ENCODE results near the gene EFNA1.

EFNA1 gene

GRCh38 chr1:155127105-155127966, at the start of gene EFNA1:
TSS of gene EFNA1 (plus strand) at chr1:155127876. CDS start at chr1:155127978, 102 bp downstream.
- peak in 1 of 2 experiments; percentile 80 for DNase-seq

GRCh38 chr1:155078469-155079209, 49.0 kb upstream of the EFNA1 start, which contains the start of gene EFNA3:
TSS of gene EFNA3 (plus strand) at chr1:155078837. CDS start at chr1:155078942, 105 bp downstream.
- peak; percentile 61 to 85 for DNase-seq

- no peak for DNase-seq
These were observed 48.5 kb upstream of the EFNA1 start for GRCh38 chr1:155079210-155079486.

- DNase-seq: no peak
These were observed 48.0 kb upstream of the EFNA1 start for GRCh38 chr1:155079487-155080311.

- DNase-seq: peak in 1 of 2 experiments; percentile 51
These were observed 47.1 kb upstream of the EFNA1 start for GRCh38 chr1:155080312-155081228.

- DNase-seq: no peak
These were observed 46.0 kb upstream of the EFNA1 start for GRCh38 chr1:155081472-155082300.

GRCh38 chr1:155082301-155083051, 45.2 kb upstream of the EFNA1 start:
- DNase-seq: no peak

- DNase-seq: no peak
These were observed 44.6 kb upstream of the EFNA1 start for GRCh38 chr1:155083052-155083541.

GRCh38 chr1:155083865-155084721, 43.6 kb upstream of the EFNA1 start:
- DNase-seq: peak; percentile 54 to 70

- peak; percentile 96 to 98 for DNase-seq
These were observed 42.8 kb upstream of the EFNA1 start for GRCh38 chr1:155084722-155085503.

GRCh38 chr1:155085504-155086127, 42.1 kb upstream of the EFNA1 start:
- DNase-seq: peak; percentile 46 to 59

- DNase-seq: peak; percentile 34 to 64
These were observed 41.4 kb upstream of the EFNA1 start for GRCh38 chr1:155086128-155086741.

- no peak for DNase-seq
These were observed 40.7 kb upstream of the EFNA1 start for GRCh38 chr1:155086856-155087535.

GRCh38 chr1:155091071-155092051, 36.3 kb upstream of the EFNA1 start:
- peak; percentile 51 to 91 for DNase-seq

- no peak for DNase-seq
These were observed 35.5 kb upstream of the EFNA1 start for GRCh38 chr1:155092131-155092530.

All from NCI-H446 (cell line).